OCI-LY7 (cell line): ENCODE results near the gene GREM2. TPM values are rescaled to one million over a fixed set of nuclear protein-coding genes. Genes with fewer than 3 reads are reported as not detected.

Experiments used
- BruUV-seq: library from RNA; stranded (reverse); fragments of 400-500 nt; replicated peaks from 2 replicates; lab custom pipeline; 2021; lab: Mats Ljungman, UMichigan
- CTCF ChIA-PET: fragments of 300-600 bp; sonication (Branson Sonifier 250); formaldehyde crosslinking; loops from one replicate; lab custom pipeline; 2022; ENCODE audit warnings: antibody characterized with exemption; ENCODE audit not compliant: unreplicated experiment; lab: Charles Lee
- POLR2A ChIA-PET: fragments of 300-600 bp; sonication (Branson Sonifier 250); formaldehyde crosslinking; loops from one replicate; lab custom pipeline; 2022; ENCODE audit warnings: antibody characterized with exemption; lab: Charles Lee
- DNase-seq: peaks from one replicate; pipeline ENCODE4 v3.0.0-alpha.2; 2015; ENCODE audit warnings: low spot score
- H2AFZ ChIP-seq: fragments of 200-600 bp; sonication (generic), shearing (Covaris generic); 2 replicates; pipeline ENCODE4 v1.6.1; 2014; ENCODE audit warnings: mild to moderate bottlenecking, antibody characterized with exemption, low read length, moderate library complexity
- H3K27ac ChIP-seq: fragments of 200-600 bp; sonication (generic); 2 replicates; pipeline ENCODE4 v1.5.1; 2014; ENCODE audit warnings: mixed run types, low read depth, mild to moderate bottlenecking, moderate library complexity, low read length, inconsistent platforms; ENCODE audit not compliant: poor library complexity, severe bottlenecking
- H3K36me3 ChIP-seq: fragments of 200-600 bp; sonication (generic); 2 replicates; pipeline ENCODE4 v1.6.1; 2014; ENCODE audit warnings: mild to moderate bottlenecking, antibody characterized with exemption, low read length, moderate library complexity, mixed read lengths; ENCODE audit not compliant: insufficient read depth
- H3K4me1 ChIP-seq: fragments of 200-600 bp; sonication (generic); 2 replicates; pipeline ENCODE4 v1.5.1; 2014; ENCODE audit warnings: mild to moderate bottlenecking, low read length; ENCODE audit not compliant: insufficient read depth, poor library complexity, severe bottlenecking
- H3K4me2 ChIP-seq: fragments of 200-600 bp; sonication (generic); 2 replicates; pipeline ENCODE4 v1.6.1; 2014; ENCODE audit warnings: mild to moderate bottlenecking, low read length
- H3K4me3 ChIP-seq: fragments of 200-600 bp; sonication (generic); 2 replicates; pipeline ENCODE4 v1.5.1; 2014; ENCODE audit warnings: mild to moderate bottlenecking, low read depth, low read length; ENCODE audit not compliant: poor library complexity, severe bottlenecking
- H3K79me2 ChIP-seq: fragments of 200-600 bp; sonication (generic); 2 replicates; pipeline ENCODE4 v1.6.1; 2016; ENCODE audit warnings: low read depth, mild to moderate bottlenecking, low read length, moderate library complexity, mixed read lengths; ENCODE audit not compliant: insufficient read depth
- H3K9me2 ChIP-seq: fragments of 200-600 bp; sonication (generic); 2 replicates; pipeline ENCODE4 v1.6.1; 2016; ENCODE audit warnings: mild to moderate bottlenecking, low read length, mixed read lengths; ENCODE audit not compliant: insufficient read depth
- H3K9me3 ChIP-seq: fragments of 200-600 bp; sonication (generic); 2 replicates; pipeline ENCODE4 v1.6.1; 2014; ENCODE audit warnings: mild to moderate bottlenecking, mixed run types, low read length, mixed read lengths
- H4K20me1 ChIP-seq: fragments of 200-600 bp; sonication (generic); 2 replicates; pipeline ENCODE4 v1.6.1; 2014; ENCODE audit warnings: mild to moderate bottlenecking, antibody characterized with exemption, low read length, moderate library complexity, mixed read lengths; ENCODE audit not compliant: insufficient read depth
- CTCF ChIP-seq: fragments of 200-600 bp; sonication (generic); conservative IDR thresholded peaks from 2 replicates; pipeline ENCODE4 v1.5.1; 2014; ENCODE audit warnings: mild to moderate bottlenecking, antibody characterized with exemption, low read length, moderate library complexity, mixed read lengths
- EZH2phosphoT487 ChIP-seq: fragments of 200-600 bp; sonication (generic); IDR thresholded peaks from 2 replicates; pipeline ENCODE4 v1.6.1; 2018; ENCODE audit warnings: low read depth, borderline replicate concordance, mild to moderate bottlenecking, mixed run types, antibody characterized with exemption, low read length, moderate library complexity, mixed read lengths
- intact Hi-C: fragments of 100-400 bp; cut with micrococcal nuclease; formaldehyde crosslinking; loops from one replicate; pipeline ENCODE4 v1.10.0; 2022; ENCODE audit not compliant: unreplicated experiment
- total RNA-seq, 2 experiments: library from RNA; depleted of rRNA in 1 of 2; stranded (reverse); fragments of >200 nt in 1 of 2; shearing (Covaris generic) in 1 of 2; gene quantifications; 2 replicates each; pipeline ENCODE4 v1.2.3, GENCODE V29; 2014 to 2022

The GREM2 gene
- total RNA-seq, 2 experiments from 2014 or later, result not detected

- DNase-seq, result no peak
- H3K36me3 ChIP-seq, result no peaks in the 10 kb centered on the region
- no TSS peak for BruUV-seq
- H2AFZ ChIP-seq, result no peak overlapping the region
- intact Hi-C loops, result no loop called here
- no peak overlapping the region for H3K4me2 ChIP-seq
- H3K9me2 ChIP-seq, result no peaks in the 10 kb centered on the region
- TF ChIP-seq CTCF, result no peak
- TF ChIP-seq EZH2phosphoT487, result no peak
- CTCF ChIA-PET, result no interaction called here
- no peak overlapping the region for H3K4me3 ChIP-seq
- H3K79me2 ChIP-seq, result no peaks in the 10 kb centered on the region
- H3K27ac ChIP-seq, result no peak overlapping the region
- H4K20me1 ChIP-seq, result no peaks in the 10 kb centered on the region
- POLR2A ChIA-PET, result interaction anchor here (0.6 to 0.7 kb wide), 2 partner anchors 23 to 41 kb away, joined by 3 to 4 read pairs; no protein-coding TSS in a partner anchor
- no peaks in the 10 kb centered on the region for H3K9me3 ChIP-seq
- H3K4me1 ChIP-seq, result no peaks in the 10 kb centered on the region
Measured at GRCh38 chr1:240465531-240465940, 146.4 kb downstream of the GREM2 start.

- Histone ChIP-seq H2AFZ (no peak overlapping the region), H4K20me1 (no peaks in the 10 kb centered on the region), H3K27ac (no peak overlapping the region), H3K4me1 (no peaks in the 10 kb centered on the region), H3K79me2 (no peaks in the 10 kb centered on the region), H3K4me2 (no peak overlapping the region), H3K36me3 (no peaks in the 10 kb centered on the region), H3K4me3 (no peak overlapping the region), H3K9me3 (no peaks in the 10 kb centered on the region), H3K9me2 (no peaks in the 10 kb centered on the region)
- intact Hi-C loops, result no loop called here
- DNase-seq, result no peak
- TF ChIP-seq EZH2phosphoT487, result no peak
- TF ChIP-seq CTCF, result no peak
- ChIA-PET CTCF (no interaction called here), POLR2A (no interaction called here)
- no TSS peak for BruUV-seq
Measured at GRCh38 chr1:240464099-240464498, 147.9 kb downstream of the GREM2 start.

GRCh38 chr1:240462766-240463395, 149.1 kb downstream of the GREM2 start:
- ChIA-PET CTCF (no interaction called here), POLR2A (interaction anchor here (1.2 kb wide), 1 partner anchor 25 kb away, joined by 3 read pairs; no protein-coding TSS in a partner anchor)
- Histone ChIP-seq H3K36me3 (no peaks in the 10 kb centered on the region), H3K27ac (no peak overlapping the region), H3K4me2 (no peak overlapping the region), H2AFZ (no peak overlapping the region), H3K4me1 (no peaks in the 10 kb centered on the region), H3K79me2 (no peaks in the 10 kb centered on the region), H3K4me3 (no peak overlapping the region), H4K20me1 (no peaks in the 10 kb centered on the region), H3K9me3 (no peaks in the 10 kb centered on the region), H3K9me2 (no peaks in the 10 kb centered on the region)
- no peak for DNase-seq
- intact Hi-C loops, result no loop called here
- BruUV-seq, result no TSS peak
- TF ChIP-seq CTCF, result no peak
- TF ChIP-seq EZH2phosphoT487, result no peak
